DMS 273 (cell line): Measurements from ENCODE around the gene LEF1.

Experiments
- DNase-seq: peaks from one replicate; lab custom pipeline; 2025; ENCODE audit not compliant: unreplicated experiment; lab: John Stamatoyannopoulos, UW

LEF1 gene

GRCh38 chr4:108114503-108114902 lies 54.2 kb downstream of the LEF1 start:
- DNase-seq: peak; percentile 2

GRCh38 chr4:108113229-108113628 lies 55.5 kb downstream of the LEF1 start:
- no peak for DNase-seq

GRCh38 chr4:108111781-108112180 lies 57.0 kb downstream of the LEF1 start:
- no peak for DNase-seq

- no peak for DNase-seq
Measured at GRCh38 chr4:108110450-108110849, 58.3 kb downstream of the LEF1 start.

- no peak for DNase-seq
Measured at GRCh38 chr4:108109997-108110416, 58.7 kb downstream of the LEF1 start.

GRCh38 chr4:108109111-108109510 lies 59.6 kb downstream of the LEF1 start:
- DNase-seq: no peak

- no peak for DNase-seq
Measured at GRCh38 chr4:108107729-108108382, 60.9 kb downstream of the LEF1 start.

GRCh38 chr4:108107101-108107500 lies 61.6 kb downstream of the LEF1 start:
- no peak for DNase-seq

- no peak for DNase-seq
Measured at GRCh38 chr4:108106186-108106585, 62.5 kb downstream of the LEF1 start.

GRCh38 chr4:108103099-108103862 lies 65.5 kb downstream of the LEF1 start:
- DNase-seq: no peak

GRCh38 chr4:108100827-108101226 lies 67.9 kb downstream of the LEF1 start:
- DNase-seq: no peak

GRCh38 chr4:108099838-108100237 lies 68.9 kb downstream of the LEF1 start:
- DNase-seq: no peak

GRCh38 chr4:108097990-108098553 lies 70.7 kb downstream of the LEF1 start:
- DNase-seq: no peak

- no peak for DNase-seq
Measured at GRCh38 chr4:108094923-108095482, 73.7 kb downstream of the LEF1 start.

GRCh38 chr4:108094131-108094530 lies 74.6 kb downstream of the LEF1 start:
- no peak for DNase-seq

- DNase-seq: no peak
Measured at GRCh38 chr4:108092288-108092687, 76.4 kb downstream of the LEF1 start.

GRCh38 chr4:108087293-108087967 lies 81.3 kb downstream of the LEF1 start:
- DNase-seq: no peak

GRCh38 chr4:108081256-108081655 lies 87.5 kb downstream of the LEF1 start:
- no peak for DNase-seq

- DNase-seq: no peak
Measured at GRCh38 chr4:108080747-108081146, 88.0 kb downstream of the LEF1 start.

GRCh38 chr4:108078024-108078733 lies 90.6 kb downstream of the LEF1 start:
- no peak for DNase-seq

GRCh38 chr4:108072300-108072699 lies 96.4 kb downstream of the LEF1 start:
- DNase-seq: no peak
